ENCODE results near the gene TPTE2.
"Not testable (repeated sequence)": the region's sequence is repeated elsewhere in the genome, so short reads cannot be mapped to it uniquely, and the experiment has no call there.

- TF ChIP-seq CTCF (IDR thresholded peaks at IDR 0.05); TAF1 (IDR thresholded peaks at IDR 0.05; ENCODE audit: borderline replicate concordance, low read depth, low read length): not testable (repeated sequence)
Observed at GRCh38 chr13:19507623-19508022, 53.7 kb downstream of the TPTE2 start.

Data from SK-N-SH (cell line).